H1 (cell line): Measurements from ENCODE around the gene FAM193B. TPM values are rescaled to one million over a fixed set of nuclear protein-coding genes. Genes with fewer than 3 reads are reported as not detected.

Experiments
- CTCF ChIA-PET: fragments of 300-600 bp; sonication (Branson Sonifier 250); formaldehyde crosslinking; loops from one replicate; lab custom pipeline; 2021; ENCODE audit not compliant: partially characterized antibody; lab: Charles Lee
- POLR2A ChIA-PET: fragments of 300-600 bp; sonication (Branson Sonifier 250); formaldehyde crosslinking; loops from one replicate; lab custom pipeline; 2021; ENCODE audit warnings: inconsistent platforms; ENCODE audit not compliant: partially characterized antibody; lab: Charles Lee
- DNase-seq, 2 experiments: peaks; one replicate each; pipeline versions ENCODE4 v3.0.0 to v3.0.0-alpha.2; 2010 to 2022; ENCODE audit warnings: low spot score in 2 of 2, low read depth in 1 of 2, mixed read lengths in 1 of 2
- FAIRE-seq: peaks from 2 replicates; lab custom pipeline; 2011; peaks lifted over from hg19 to GRCh38; lab: Jason Lieb, UNC
- H2AFZ ChIP-seq: 2 replicates; pipeline ENCODE4 v1.8.1; 2012; ENCODE audit warnings: low read length, inconsistent platforms
- H2AK5ac ChIP-seq: 2 replicates; pipeline ENCODE4 v1.6.1; 2013; ENCODE audit warnings: low read depth, low read length
- H2BK120ac ChIP-seq: replicated peaks from 2 replicates; pipeline ENCODE3; 2013; ENCODE audit warnings: low read depth, low read length, inconsistent platforms
- H2BK12ac ChIP-seq: 2 replicates; pipeline ENCODE4 v1.6.1; 2013; ENCODE audit warnings: low read depth, low read length
- H2BK15ac ChIP-seq: 2 replicates; pipeline ENCODE4 v1.6.1; 2013; ENCODE audit warnings: low read length
- H2BK20ac ChIP-seq: 2 replicates; pipeline ENCODE4 v1.6.1; 2013; ENCODE audit warnings: low read length
- H2BK5ac ChIP-seq: 2 replicates; pipeline ENCODE4 v1.6.1; 2013; ENCODE audit warnings: low read depth, low read length
- H3K14ac ChIP-seq: 2 replicates; pipeline ENCODE4 v1.6.1; 2013; ENCODE audit warnings: inconsistent platforms; ENCODE audit not compliant: insufficient read length
- H3K18ac ChIP-seq: 2 replicates; pipeline ENCODE4 v1.6.1; 2013; ENCODE audit warnings: low read length; ENCODE audit errors: extremely low read depth
- H3K23ac ChIP-seq: 2 replicates; pipeline ENCODE4 v1.6.1; 2013; ENCODE audit warnings: inconsistent platforms; ENCODE audit not compliant: insufficient read length
- H3K23me2 ChIP-seq: 2 replicates; pipeline ENCODE4 v1.6.1; 2013; ENCODE audit warnings: low read depth, low read length
- H3K27ac ChIP-seq: 2 replicates; pipeline ENCODE4 v1.6.1; 2011; ENCODE audit warnings: low read depth, low read length, inconsistent platforms
- H3K27me3 ChIP-seq, 4 experiments: replicated peaks in 1 of 4; 1 replicate in 1 of 4; 2 replicates in 3 of 4; pipeline versions ENCODE4 v1.6.1 to v1.8.1; 2011 to 2013; ENCODE audit warnings: low read length in 3 of 4, mild to moderate bottlenecking in 3 of 4, inconsistent platforms in 2 of 4, mixed read lengths in 2 of 4, moderate library complexity in 1 of 4; ENCODE audit not compliant: control insufficient read depth in 3 of 4, insufficient read depth in 3 of 4; ENCODE audit errors: extremely low read depth in 1 of 4
- H3K36me3 ChIP-seq, 4 experiments: 2 replicates each; pipeline versions ENCODE4 v1.6.1 to v1.8.1; 2011 to 2013; ENCODE audit warnings: mild to moderate bottlenecking in 4 of 4, low read length in 3 of 4, moderate library complexity in 2 of 4, control low read depth in 1 of 4, inconsistent platforms in 1 of 4; ENCODE audit not compliant: insufficient read depth in 4 of 4, control insufficient read depth in 2 of 4
- H3K4ac ChIP-seq: replicated peaks from 2 replicates; pipeline ENCODE3; 2013; ENCODE audit warnings: low read length, low read depth, mixed read lengths, inconsistent platforms; ENCODE audit not compliant: insufficient read length
- H3K4me1 ChIP-seq, 4 experiments: replicated peaks in 1 of 4; 1 replicate in 1 of 4; 2 replicates in 3 of 4; pipeline versions ENCODE4 v1.6.1 to v1.8.1; 2011 to 2013; ENCODE audit warnings: low read length in 3 of 4, inconsistent platforms in 2 of 4, mixed read lengths in 1 of 4; ENCODE audit not compliant: insufficient read depth in 4 of 4, control insufficient read depth in 3 of 4
- H3K4me2 ChIP-seq, 2 experiments: 2 replicates each; pipeline versions ENCODE4 v1.6.1 to v1.8.1; 2011 to 2013; ENCODE audit warnings: low read depth in 2 of 2, low read length in 2 of 2, control low read depth in 1 of 2, inconsistent platforms in 1 of 2, mild to moderate bottlenecking in 1 of 2; ENCODE audit not compliant: insufficient read depth in 1 of 2
- H3K4me3 ChIP-seq, 4 experiments: fragments of 200-600, 300-600 bp in 1 of 4; sonication (generic), shearing (Covaris generic), sonication (Bioruptor Twin) in 1 of 4; 2 replicates each; pipeline versions ENCODE4 v1.5.1 to v1.8.1; 2011 to 2016; ENCODE audit warnings: low read length in 4 of 4, low read depth in 3 of 4, control low read depth in 2 of 4, inconsistent platforms in 2 of 4, mild to moderate bottlenecking in 2 of 4, mixed read lengths in 1 of 4, moderate library complexity in 1 of 4; ENCODE audit not compliant: insufficient read depth in 2 of 4; ENCODE audit errors: extremely low read depth in 1 of 4
- H3K56ac ChIP-seq: replicated peaks from 2 replicates; pipeline ENCODE3; 2013; ENCODE audit warnings: low read depth, mild to moderate bottlenecking, mixed read lengths, low read length, inconsistent platforms; ENCODE audit not compliant: insufficient read length
- H3K79me1 ChIP-seq: 2 replicates; pipeline ENCODE4 v1.6.1; 2013; ENCODE audit warnings: low read depth, low read length, control low read depth
- H3K79me2 ChIP-seq, 2 experiments: 2 replicates each; pipeline versions ENCODE4 v1.6.1 to v1.8.1; 2012 to 2013; ENCODE audit warnings: low read length in 2 of 2, mild to moderate bottlenecking in 2 of 2, inconsistent platforms in 1 of 2; ENCODE audit not compliant: insufficient read depth in 2 of 2, control insufficient read depth in 1 of 2
- H3K9ac ChIP-seq, 4 experiments: replicated peaks in 1 of 4; 1 replicate in 1 of 4; 2 replicates in 3 of 4; pipeline versions ENCODE4 v1.6.1 to v1.8.1; 2011 to 2013; ENCODE audit warnings: low read depth in 3 of 4, low read length in 3 of 4, control low read depth in 2 of 4, mild to moderate bottlenecking in 2 of 4, moderate library complexity in 2 of 4, inconsistent platforms in 1 of 4; ENCODE audit errors: extremely low read depth in 1 of 4
- H3K9me3 ChIP-seq, 2 experiments: 2 replicates each; pipeline versions ENCODE4 v1.6.1 to v1.8.1; 2012 to 2013; ENCODE audit warnings: mild to moderate bottlenecking in 2 of 2, moderate library complexity in 2 of 2, control low read depth in 1 of 2, inconsistent platforms in 1 of 2, low read depth in 1 of 2, low read length in 1 of 2, mixed read lengths in 1 of 2; ENCODE audit not compliant: insufficient read depth in 2 of 2
- H4K20me1 ChIP-seq, 2 experiments: replicated peaks in 1 of 2; 2 replicates each; pipeline versions ENCODE3 to v1.8.1; 2011 to 2013; ENCODE audit warnings: inconsistent platforms in 2 of 2, low read length in 2 of 2, mild to moderate bottlenecking in 1 of 2; ENCODE audit not compliant: insufficient read depth in 2 of 2, control insufficient read depth in 1 of 2
- H4K5ac ChIP-seq: 2 replicates; pipeline ENCODE4 v1.6.1; 2013; ENCODE audit warnings: low read length, low read depth, mixed read lengths, inconsistent platforms; ENCODE audit not compliant: insufficient read length
- H4K8ac ChIP-seq: 2 replicates; pipeline ENCODE4 v1.8.0; 2013; ENCODE audit warnings: mild to moderate bottlenecking, moderate library complexity, low read length, inconsistent platforms; ENCODE audit not compliant: insufficient read depth; ENCODE audit errors: extremely low read depth
- H4K91ac ChIP-seq: replicated peaks from 2 replicates; pipeline ENCODE3; 2013; ENCODE audit warnings: low read length, mixed read lengths, inconsistent platforms; ENCODE audit not compliant: insufficient read length
- CHD1 ChIP-seq: IDR thresholded peaks from 2 replicates; pipeline ENCODE4 v1.6.1; 2012; ENCODE audit warnings: low read depth, low read length, improper control_type of control experiment
- CHD2 ChIP-seq: IDR thresholded peaks from 2 replicates; pipeline ENCODE4 v1.6.1; 2012; ENCODE audit warnings: low read length, improper control_type of control experiment
- E2F6 ChIP-seq: IDR thresholded peaks from 2 replicates; pipeline ENCODE4 v1.6.1; 2012; ENCODE audit warnings: inconsistent platforms
- GTF2F1 ChIP-seq: IDR thresholded peaks from 2 replicates; pipeline ENCODE4 v1.6.1; 2012; ENCODE audit warnings: low read depth, low read length, improper control_type of control experiment, borderline replicate concordance
- JUN ChIP-seq: IDR thresholded peaks from 2 replicates; pipeline ENCODE4 v1.6.1; 2011; ENCODE audit warnings: low read depth, mild to moderate bottlenecking, improper control_type of control experiment, low read length
- KDM5A ChIP-seq: fragments of 200-600 bp; IDR thresholded peaks from 2 replicates; pipeline ENCODE4 v1.7.1; 2012; ENCODE audit warnings: mild to moderate bottlenecking, low read length, inconsistent platforms, mixed read lengths
- NANOG ChIP-seq: IDR thresholded peaks from 2 replicates; pipeline ENCODE4 v1.6.1; 2011; ENCODE audit warnings: low read length, low read depth, mild to moderate bottlenecking, inconsistent platforms; ENCODE audit not compliant: insufficient read depth, poor library complexity, severe bottlenecking
- POLR2A ChIP-seq, 2 experiments: IDR thresholded peaks; 1 replicate in 1 of 2; 2 replicates in 1 of 2; pipeline ENCODE4 v1.6.1; 2011; ENCODE audit warnings: low read depth in 2 of 2, low read length in 2 of 2, mild to moderate bottlenecking in 2 of 2; ENCODE audit errors: control extremely low read depth in 1 of 2
- RAD21 ChIP-seq, 2 experiments: IDR thresholded peaks in 1 of 2; conservative IDR thresholded peaks in 1 of 2; 2 replicates each; pipeline ENCODE4 v1.6.1; 2011; ENCODE audit warnings: low read depth in 2 of 2, low read length in 2 of 2, improper control_type of control experiment in 1 of 2, inconsistent platforms in 1 of 2, mild to moderate bottlenecking in 1 of 2, moderate library complexity in 1 of 2
- RNF2 ChIP-seq: fragments of 200-900, 300-1000 bp; sonication (generic); IDR thresholded peaks from 2 replicates; pipeline ENCODE4 v1.7.1; 2016; ENCODE audit warnings: borderline replicate concordance, low read depth, mild to moderate bottlenecking, antibody characterized with exemption, low read length; ENCODE audit not compliant: poor library complexity, severe bottlenecking; ENCODE audit errors: missing control alignments
- SP1 ChIP-seq: IDR thresholded peaks from 2 replicates; pipeline ENCODE4 v1.6.1; 2011; ENCODE audit warnings: low read depth, low read length
- SP2 ChIP-seq: IDR thresholded peaks from 2 replicates; pipeline ENCODE4 v1.6.1; 2012; ENCODE audit warnings: mild to moderate bottlenecking, low read length, inconsistent platforms
- SUZ12 ChIP-seq: fragments of 200-600 bp; sonication (generic); IDR thresholded peaks from 2 replicates; pipeline ENCODE4 v1.6.1; 2012; ENCODE audit warnings: mild to moderate bottlenecking, inconsistent platforms, low read length, moderate library complexity, mixed read lengths
- WGBS, 2 experiments: shearing (Covaris generic) in 1 of 2; methylation state at CpG; one replicate each; pipeline versions ENCODE4 v1.1.6 to v1.1.7; 2013 to 2015; ENCODE audit warnings: low lambda C conversion rate in 2 of 2, mixed read lengths in 2 of 2, inconsistent platforms in 1 of 2, low coverage in 1 of 2, missing lambda C conversion rate in 1 of 2; ENCODE audit not compliant: insufficient replicate concordance in 2 of 2, insufficient coverage in 1 of 2, insufficient read length in 1 of 2; ENCODE audit errors: extremely low coverage in 1 of 2, missing lambda C conversion rate in 1 of 2; 5-methylcytosine and 5-hydroxymethylcytosine counted together
- polyA plus RNA-seq, 7 experiments: library from polyadenylated mRNA; depleted of rRNA in 3 of 7; stranded (reverse) in 5 of 7; unstranded in 2 of 7; fragments of >200 nt in 5 of 7; fragments of 200-250 nt in 2 of 7; gene quantifications; 1 replicate in 5 of 7; 2 replicates in 1 of 7; 4 replicates in 1 of 7; pipeline versions ENCODE4 v1.2.1 to v1.2.3, GENCODE V29; 2011 to 2013; ENCODE audit warnings: missing spikeins in 2 of 7, mixed read lengths in 2 of 7
- total RNA-seq: library from RNA; stranded (reverse); fragmentation: NEBNext Ultra II Directional; extraction: Animal tissue kit (Norgen Biotek cat#: 25700); gene quantifications from 2 replicates; pipeline ENCODE4 v1.2.1, GENCODE V29; 2021

FAM193B gene
- total and polyA plus RNA-seq, 2 of the 8 experiments (the other 6 are each of a cell fraction or from before 2014, with no cell fraction given): 49.9 to 69.8 TPM

GRCh38 chr5:177591690-177592009 is 37.3 kb upstream of the FAM193B start:
- Histone ChIP-seq H3K23me2 (peaks cover 2% of the 10 kb centered on the region; the same call in 1 of the 2 replicates), H3K4me3 (peak overlapping the region; percentile 0 to 84 (median 66); a peak in 5 of 8 replicates), H3K9me3 (no peaks in the 10 kb centered on the region), H3K14ac (no peak overlapping the region), H2BK15ac (no peak overlapping the region), H3K9ac (no peak overlapping the region), H2BK5ac (no peak overlapping the region), H3K4ac (no peak overlapping the region), H3K79me1 (no peaks in the 10 kb centered on the region; the same call in 1 of the 2 replicates), H4K91ac (no peak overlapping the region), H2BK12ac (no peak overlapping the region), H3K4me2 (peak overlapping the region; percentile 60 to 63), H4K20me1 (peaks cover 2 to 4% of the 10 kb centered on the region in 2 experiments), H3K27ac (no peak overlapping the region), H2BK20ac (no peak overlapping the region), H3K36me3 (peaks cover 11 to 32% (median 20%) of the 10 kb centered on the region in 4 experiments; a peak in 6 of 8 replicates), H2AK5ac (no peak overlapping the region), H2BK120ac (no peak overlapping the region), H3K56ac (no peak overlapping the region), H4K8ac (no peak overlapping the region), H3K23ac (no peak overlapping the region), H3K4me1 (no peaks in the 10 kb centered on the region), H2AFZ (peak overlapping the region; percentile 90), H3K18ac (no peak overlapping the region), H3K79me2 (peaks cover 0 to 4% of the 10 kb centered on the region in 2 experiments; a peak in 1 of 4 replicates), H4K5ac (no peak overlapping the region), H3K27me3 (no peaks in the 10 kb centered on the region)
- DNase-seq (no peak), FAIRE-seq (no peak)
- WGBS, 2 experiments: 19% methylated on average over 8 of the region's 8 CpGs; no CpG with 5 or more reads in 1 of the 2 experiments
- ChIA-PET POLR2A (interaction anchor here (0.6 to 2.8 kb wide), 10 partner anchors 10 to 96 kb away, joined by 3 to 19 read pairs (median 6); partner anchors contain the start of gene DDX41), CTCF (interaction anchor here (0.7 to 0.8 kb wide), 2 partner anchors 13 to 54 kb away, joined by 3 read pairs; no protein-coding TSS in a partner anchor)
- no peak for TF ChIP-seq NANOG
- no peak for TF ChIP-seq E2F6
- no peak for TF ChIP-seq SP1
- TF ChIP-seq RAD21 (IDR thresholded peaks at IDR 0.05 in 1 of 2, conservative IDR thresholded peaks at IDR 0.05 in 1 of 2; ENCODE audit: low read depth in 2 of 2, low read length in 2 of 2): no peak
- no peak for TF ChIP-seq GTF2F1
- TF ChIP-seq CHD1: no peak
- no peak for TF ChIP-seq KDM5A
- no peak for TF ChIP-seq SP2
- no peak for TF ChIP-seq SUZ12
- no peak for TF ChIP-seq RNF2
- TF ChIP-seq POLR2A (IDR thresholded peaks at IDR 0.05; ENCODE audit: control extremely low read depth in 1 of 2, low read depth in 2 of 2, low read length in 2 of 2): no peak
- no peak for TF ChIP-seq JUN
- TF ChIP-seq CHD2: no peak
